Trophoblast cell (in vitro differentiated cells and primary cell): ENCODE measurements around the gene WIZ.

Source experiments
- DNase-seq, 2 donors: peaks; one replicate each; pipeline ENCODE4 v3.0.0-alpha.2; 2016
- H2AFZ ChIP-seq: 2 replicates; pipeline ENCODE4 v1.6.1; 2013; ENCODE audit warnings: low read length, moderate library complexity, mild to moderate bottlenecking; ENCODE audit not compliant: insufficient read depth, poor library complexity
- H2AK5ac ChIP-seq: 2 replicates; pipeline ENCODE4 v1.6.1; 2013; ENCODE audit warnings: mild to moderate bottlenecking, low read length
- H2BK120ac ChIP-seq: 2 replicates; pipeline ENCODE4 v1.6.1; 2013; ENCODE audit warnings: low read length, mild to moderate bottlenecking, moderate library complexity; ENCODE audit not compliant: insufficient read depth, poor library complexity
- H2BK12ac ChIP-seq: 2 replicates; pipeline ENCODE4 v1.6.1; 2013; ENCODE audit warnings: mild to moderate bottlenecking, low read length, moderate library complexity
- H2BK5ac ChIP-seq: 2 replicates; pipeline ENCODE4 v1.6.1; 2013; ENCODE audit warnings: low read length, low read depth, moderate library complexity, mild to moderate bottlenecking; ENCODE audit not compliant: poor library complexity
- H3K14ac ChIP-seq: 2 replicates; pipeline ENCODE4 v1.6.1; 2013; ENCODE audit warnings: mild to moderate bottlenecking, low read length
- H3K18ac ChIP-seq: 2 replicates; pipeline ENCODE4 v1.6.1; 2013; ENCODE audit warnings: mild to moderate bottlenecking, low read length
- H3K23ac ChIP-seq: 2 replicates; pipeline ENCODE4 v1.6.1; 2013; ENCODE audit warnings: low read length
- H3K27ac ChIP-seq: 2 replicates; pipeline ENCODE4 v1.5.1; 2013; ENCODE audit warnings: low read depth, mild to moderate bottlenecking, inconsistent platforms, low read length, moderate library complexity
- H3K27me3 ChIP-seq: 2 replicates; pipeline ENCODE4 v1.6.1; 2013; ENCODE audit warnings: inconsistent platforms, mild to moderate bottlenecking, low read length, moderate library complexity; ENCODE audit not compliant: insufficient read depth
- H3K36me3 ChIP-seq, 2 experiments: 1 replicate in 1 of 2; 2 replicates in 1 of 2; pipeline ENCODE4 v1.6.1; 2013; ENCODE audit warnings: low read length in 2 of 2, mild to moderate bottlenecking in 2 of 2, moderate library complexity in 1 of 2; ENCODE audit not compliant: insufficient read depth in 2 of 2, control insufficient read depth in 1 of 2
- H3K4ac ChIP-seq: 2 replicates; pipeline ENCODE4 v1.6.1; 2013; ENCODE audit warnings: low read depth, mild to moderate bottlenecking, low read length, moderate library complexity
- H3K4me1 ChIP-seq, 2 experiments: 1 replicate in 1 of 2; 2 replicates in 1 of 2; pipeline ENCODE4 v1.6.1; 2013; ENCODE audit warnings: low read length in 2 of 2, mild to moderate bottlenecking in 2 of 2, moderate library complexity in 1 of 2; ENCODE audit not compliant: insufficient read depth in 2 of 2, control insufficient read depth in 1 of 2
- H3K4me2 ChIP-seq: 2 replicates; pipeline ENCODE4 v1.6.1; 2013; ENCODE audit warnings: inconsistent platforms, mild to moderate bottlenecking, low read length, moderate library complexity
- H3K4me3 ChIP-seq: 2 replicates; pipeline ENCODE4 v1.5.1; 2013; ENCODE audit warnings: mild to moderate bottlenecking, low read depth, low read length, inconsistent platforms
- H3K79me1 ChIP-seq: one replicate; pipeline ENCODE4 v1.6.1; 2013; ENCODE audit warnings: low read length
- H3K79me2 ChIP-seq: 2 replicates; pipeline ENCODE4 v1.6.1; 2013; ENCODE audit warnings: low read length, mild to moderate bottlenecking; ENCODE audit not compliant: control insufficient read depth, insufficient read depth, poor library complexity
- H3K9ac ChIP-seq: 2 replicates; pipeline ENCODE4 v1.6.1; 2013; ENCODE audit warnings: mild to moderate bottlenecking, low read length
- H3K9me3 ChIP-seq: 2 replicates; pipeline ENCODE4 v1.6.1; 2013; ENCODE audit warnings: low read depth, mild to moderate bottlenecking, control low read depth, inconsistent platforms, low read length; ENCODE audit not compliant: insufficient read depth
- H4K12ac ChIP-seq: 2 replicates; pipeline ENCODE4 v1.6.1; 2013; ENCODE audit warnings: low read depth, mild to moderate bottlenecking, low read length, moderate library complexity
- H4K8ac ChIP-seq: 2 replicates; pipeline ENCODE4 v1.6.1; 2013; ENCODE audit warnings: low read depth, mild to moderate bottlenecking, low read length, moderate library complexity
- H4K91ac ChIP-seq: one replicate; pipeline ENCODE4 v1.6.1; 2013; ENCODE audit warnings: low read depth, mild to moderate bottlenecking, low read length, moderate library complexity
- WGBS: extraction: QIAGEN DNeasy Blood & Tissue Kit; methylation state at CpG from one replicate; pipeline ENCODE4 v1.1.7; 2013; ENCODE audit warnings: missing lambda C conversion rate; ENCODE audit not compliant: insufficient read length, insufficient coverage; ENCODE audit errors: extremely low coverage; 5-methylcytosine and 5-hydroxymethylcytosine counted together

Gene WIZ

DNA sequence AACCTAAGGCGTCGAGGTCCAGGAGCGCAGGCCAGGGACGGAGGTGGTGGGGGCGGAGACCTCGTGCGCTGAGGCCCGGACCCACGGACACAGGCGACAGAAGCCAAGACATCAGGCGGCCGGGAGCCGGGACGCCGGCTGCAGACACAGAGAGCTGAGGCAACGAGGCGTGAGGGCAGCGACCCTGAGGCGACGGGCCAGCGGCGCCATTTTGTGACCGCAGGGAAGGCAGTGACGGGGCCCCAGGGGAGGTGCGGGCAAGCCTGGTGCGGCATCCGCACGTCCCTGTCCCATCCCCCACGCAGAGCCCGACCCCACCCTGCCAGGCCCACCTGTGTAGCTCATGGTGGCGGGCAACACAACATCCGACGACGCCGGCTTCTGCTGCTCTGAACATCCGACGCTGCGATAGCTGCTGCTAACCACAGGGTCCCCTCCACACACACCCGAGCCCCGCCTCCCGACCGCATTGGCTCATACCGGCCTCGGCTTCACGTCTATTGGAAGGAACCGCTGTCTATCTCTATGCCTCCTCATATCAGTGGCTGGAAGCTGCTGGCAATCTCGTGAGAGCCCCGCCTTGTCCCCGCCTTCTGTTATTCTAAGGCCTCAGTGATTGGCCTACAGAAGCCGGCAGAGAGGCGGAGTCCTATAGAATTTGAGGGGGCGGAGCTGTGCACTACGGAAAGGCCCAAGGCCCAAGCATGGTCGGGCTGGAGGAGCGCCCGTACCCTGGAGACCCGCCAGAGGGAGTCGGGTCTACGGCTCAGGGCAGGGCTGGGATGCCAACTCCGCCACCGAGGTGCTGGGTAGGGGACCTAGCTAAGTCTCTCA lies 31.0 kb downstream of the WIZ start, which contains the start of gene AKAP8L:
TSS of gene AKAP8L (minus strand) at position 410 of the 834 bp plus-strand sequence. CDS start at position 345, 65 bp downstream.
- Histone ChIP-seq H2BK12ac (no peak within 1 kb of the TSS), H3K36me3 (peaks cover 19 to 31% of the 10 kb centered on the region in 2 experiments), H3K18ac (peak within 1 kb of the TSS; percentile 99), H3K23ac (no peak within 1 kb of the TSS), H2AK5ac (peak within 1 kb of the TSS; percentile 73), H3K4ac (peak within 1 kb of the TSS; percentile 99), H2BK5ac (peak within 1 kb of the TSS; percentile 70), H3K9me3 (peaks cover 6% of the 10 kb centered on the region), H4K8ac (peak within 1 kb of the TSS; percentile 96), H3K9ac (peak within 1 kb of the TSS; percentile 88), H2BK120ac (peak within 1 kb of the TSS; percentile 96), H2AFZ (peak within 1 kb of the TSS; percentile 58), H3K79me1 (peaks cover 5% of the 10 kb centered on the region), H3K14ac (peak within 1 kb of the TSS; percentile 89), H3K4me1 (peaks cover 7% of the 10 kb centered on the region in 2 experiments), H3K4me3 (peak within 1 kb of the TSS; percentile 90), H4K12ac (peak within 1 kb of the TSS; percentile 60), H3K4me2 (peak within 1 kb of the TSS; percentile 82), H3K27ac (peak within 1 kb of the TSS; percentile 62), H3K79me2 (peaks cover 19% of the 10 kb centered on the region), H4K91ac (peak within 1 kb of the TSS; percentile 90), H3K27me3 (no peaks in the 10 kb centered on the region)
- DNase-seq: peak; percentile 100
- no CpG with 5 or more reads among the region's 61 CpGs for WGBS

DNA sequence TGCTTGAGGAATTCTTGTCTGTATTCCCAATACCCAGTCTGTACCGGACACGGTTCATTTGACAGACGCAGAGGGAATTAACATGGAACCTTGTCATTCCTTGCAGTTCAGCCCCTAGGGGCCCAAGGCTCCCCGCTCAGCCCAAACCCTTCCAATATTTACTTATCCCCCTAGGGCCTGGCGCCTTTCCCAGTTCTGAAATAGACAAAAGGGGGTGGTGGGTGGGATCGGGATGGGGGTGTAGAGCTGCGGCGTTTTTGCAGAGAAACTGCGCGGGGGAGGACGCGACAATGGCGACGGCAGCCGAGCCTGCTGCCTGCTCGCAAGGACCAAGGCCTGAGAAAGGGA lies 31.6 kb downstream of the WIZ start:
- Histone ChIP-seq H2AFZ (peak overlapping the region; percentile 58), H4K8ac (peak overlapping the region; percentile 96), H2AK5ac (peak overlapping the region; percentile 73), H2BK12ac (no peak overlapping the region), H3K27ac (no peak overlapping the region), H4K91ac (peak overlapping the region; percentile 90), H3K79me1 (peaks cover 5% of the 10 kb centered on the region), H3K4ac (peak overlapping the region; percentile 99), H3K36me3 (peaks cover 15 to 26% of the 10 kb centered on the region in 2 experiments), H3K4me2 (peak overlapping the region; percentile 82), H3K9me3 (peaks cover 2% of the 10 kb centered on the region), H4K12ac (peak overlapping the region; percentile 60), H3K79me2 (peaks cover 19% of the 10 kb centered on the region), H3K14ac (peak overlapping the region; percentile 89), H2BK120ac (peak overlapping the region; percentile 96), H3K9ac (peak overlapping the region; percentile 88), H2BK5ac (peak overlapping the region; percentile 70), H3K18ac (peak overlapping the region; percentile 99), H3K23ac (no peak overlapping the region), H3K4me3 (peak overlapping the region; percentile 90), H3K4me1 (peaks cover 7% of the 10 kb centered on the region in 2 experiments), H3K27me3 (no peaks in the 10 kb centered on the region)
- WGBS: no CpG with 5 or more reads among the region's 16 CpGs
- peak in 1 of 2 donors; percentile 27 for DNase-seq

DNA sequence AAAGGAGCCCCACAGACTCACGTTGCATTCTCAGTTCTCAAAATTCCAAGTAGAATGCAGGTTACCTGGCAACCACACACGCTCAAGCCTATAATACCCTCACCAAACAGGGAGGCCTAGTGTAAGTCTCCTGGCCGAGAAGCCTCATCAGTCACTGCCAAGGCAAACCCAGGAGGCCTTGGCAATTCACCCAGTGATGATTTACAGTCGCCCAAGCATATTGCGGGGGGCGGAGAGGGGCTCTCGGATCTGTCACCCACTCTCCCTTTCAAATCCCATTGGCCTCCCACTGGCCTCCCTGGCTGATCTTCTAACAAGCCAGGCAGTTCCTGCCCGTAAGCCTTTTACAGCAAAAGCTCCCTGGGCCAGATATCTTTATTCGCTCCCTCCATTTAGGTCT lies 32.1 kb downstream of the WIZ start:
- H2BK120ac ChIP-seq: no peak overlapping the region
- no peak overlapping the region for H4K8ac ChIP-seq
- DNase-seq: no peak
- no peak overlapping the region for H4K91ac ChIP-seq
- no peaks in the 10 kb centered on the region for H3K27me3 ChIP-seq
- no peaks in the 10 kb centered on the region for H3K9me3 ChIP-seq
- no peak overlapping the region for H2BK5ac ChIP-seq
- no peak overlapping the region for H3K14ac ChIP-seq
- no peak overlapping the region for H2AFZ ChIP-seq
- no peak overlapping the region for H2AK5ac ChIP-seq
- H3K36me3 ChIP-seq: peaks cover 10 to 21% of the 10 kb centered on the region in 2 experiments
- H3K18ac ChIP-seq: no peak overlapping the region
- no peak overlapping the region for H3K27ac ChIP-seq
- H3K4ac ChIP-seq: peak overlapping the region; percentile 99
- H3K4me3 ChIP-seq: peak overlapping the region; percentile 90
- H3K79me1 ChIP-seq: peaks cover 5% of the 10 kb centered on the region
- peaks cover 21% of the 10 kb centered on the region for H3K79me2 ChIP-seq
- no peak overlapping the region for H3K23ac ChIP-seq
- peak overlapping the region; percentile 82 for H3K4me2 ChIP-seq
- no CpG with 5 or more reads among the region's 9 CpGs for WGBS
- peak overlapping the region; percentile 70 for H3K9ac ChIP-seq
- H4K12ac ChIP-seq: no peak overlapping the region
- H3K4me1 ChIP-seq: peaks cover 7% of the 10 kb centered on the region in 2 experiments
- H2BK12ac ChIP-seq: no peak overlapping the region

DNA sequence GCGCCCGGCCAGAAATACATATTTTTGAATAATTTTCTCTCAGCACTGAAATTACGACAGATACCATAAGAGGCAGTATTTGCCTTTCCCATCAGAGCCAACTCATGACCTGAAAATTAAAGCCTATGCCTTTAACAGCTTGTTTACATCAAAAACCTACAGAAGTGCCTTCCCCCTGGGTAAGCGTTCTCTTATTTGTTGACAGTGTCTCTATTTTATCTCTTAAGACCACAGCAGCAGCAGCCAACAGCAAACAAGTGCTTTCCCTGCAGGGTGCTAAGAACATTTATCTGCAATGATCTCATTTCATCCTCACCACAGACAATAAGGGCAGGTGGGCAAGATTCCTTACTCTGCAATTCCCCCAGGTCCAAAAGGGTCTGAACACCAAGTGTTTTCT lies 36.9 kb downstream of the WIZ start:
- Histone ChIP-seq H3K4me1 (peaks cover 7% of the 10 kb centered on the region in 2 experiments), H4K91ac (no peak overlapping the region), H3K27me3 (no peaks in the 10 kb centered on the region), H3K27ac (no peak overlapping the region), H2AK5ac (no peak overlapping the region), H2AFZ (no peak overlapping the region), H4K8ac (no peak overlapping the region), H3K9ac (no peak overlapping the region), H3K4ac (peak overlapping the region; percentile 78), H2BK120ac (no peak overlapping the region), H3K4me2 (no peak overlapping the region), H3K18ac (no peak overlapping the region), H3K23ac (no peak overlapping the region), H3K36me3 (peaks cover 14 to 24% of the 10 kb centered on the region in 2 experiments), H2BK12ac (no peak overlapping the region), H2BK5ac (no peak overlapping the region), H3K9me3 (no peaks in the 10 kb centered on the region), H3K79me2 (peaks cover 14% of the 10 kb centered on the region), H3K14ac (no peak overlapping the region), H3K4me3 (no peak overlapping the region), H3K79me1 (no peaks in the 10 kb centered on the region), H4K12ac (no peak overlapping the region)
- no peak for DNase-seq
- no CpG with 5 or more reads among the region's 4 CpGs for WGBS
